Measurements from ENCODE around the gene SLC4A1. TPM values are rescaled to one million over a fixed set of nuclear protein-coding genes. Genes with fewer than 3 reads are reported as not detected.

Gene SLC4A1
- total and polyA plus RNA-seq, 2 of the 13 experiments (the other 11 are each of a cell fraction or from before 2014, with no cell fraction given), result not detected

GRCh38 chr17:44199553-44200477 is 68.1 kb downstream of the SLC4A1 start, which contains the start of gene ATXN7L3 (continued):
- TF ChIP-seq ZNF687 (CRISPR knock-in tag; IDR thresholded peaks at IDR 0.05) (no peak), ZNF10 (CRISPR knock-in tag; IDR thresholded peaks at IDR 0.05; ENCODE audit: borderline replicate concordance, low read depth) (no peak), TARDBP (CRISPR knock-in tag; IDR thresholded peaks at IDR 0.05) (peak; percentile 57; the same call in 1 of the 2 replicates), ZNF747 (CRISPR knock-in tag; IDR thresholded peaks at IDR 0.05; ENCODE audit: borderline replicate concordance) (no peak), SOX13 (IDR thresholded peaks at IDR 0.05) (peak; percentile 36; the same call in 1 of the 2 replicates), SOX13 (CRISPR knock-in tag; conservative IDR thresholded peaks at IDR 0.05 in 1 of 2, IDR thresholded peaks at IDR 0.05 in 1 of 2) (no peak; a peak in 1 of 4 replicates), PPARG (CRISPR knock-in tag; conservative IDR thresholded peaks at IDR 0.05) (peak; percentile 31; the same call in 1 of the 2 replicates), FOXM1 (CRISPR knock-in tag; IDR thresholded peaks at IDR 0.05) (no peak), KDM4B (CRISPR knock-in tag; IDR thresholded peaks at IDR 0.05) (peak; percentile 56; the same call in 1 of the 2 replicates), THAP11 (CRISPR knock-in tag; IDR thresholded peaks at IDR 0.05) (peak; percentile 72), ZNF24 (IDR thresholded peaks at IDR 0.05) (no peak), ZNF382 (CRISPR knock-in tag; IDR thresholded peaks at IDR 0.05; ENCODE audit: borderline replicate concordance) (no peak), ETS1 (CRISPR knock-in tag; IDR thresholded peaks at IDR 0.05) (peak; percentile 76; the same call in 1 of the 2 replicates), UBTF (CRISPR knock-in tag; IDR thresholded peaks at IDR 0.05) (no peak), STAT5B (CRISPR knock-in tag; IDR thresholded peaks at IDR 0.05) (no peak), ZBTB33 (CRISPR knock-in tag; IDR thresholded peaks at IDR 0.05) (no peak), POGZ (CRISPR knock-in tag; IDR thresholded peaks at IDR 0.05) (peak; percentile 46; the same call in 1 of the 2 replicates), AHR (CRISPR knock-in tag; IDR thresholded peaks at IDR 0.05) (peak; percentile 31; the same call in 1 of the 2 replicates)
